GM12878 (cell line): ENCODE results near the gene CHRNA3. TPM values are rescaled to one million over a fixed set of nuclear protein-coding genes. Genes with fewer than 3 reads are reported as not detected.

Experiments used
- ATAC-seq: fragments of 200-7000 bp; cut with Tn5 transposase; 3 replicates; pipeline ENCODE4 v1.9.1; 2020; ENCODE audit warnings: mild to moderate bottlenecking, moderate library complexity
- BruUV-seq: library from RNA; stranded (reverse); fragments of 400-500 nt; replicated peaks from 2 replicates; lab custom pipeline; 2021; lab: Mats Ljungman, UMichigan
- CTCF ChIA-PET: fragments of 300-600 bp; sonication (Branson Sonifier 250); formaldehyde crosslinking; extraction: SDS; loops from one replicate; lab custom pipeline; 2021; ENCODE audit warnings: inconsistent platforms; lab: Yijun Ruan, JAX
- POLR2A ChIA-PET: fragments of 350-600 bp; formaldehyde crosslinking; extraction: SDS; loops from one replicate; lab custom pipeline; 2021; ENCODE audit warnings: inconsistent platforms; lab: Charles Lee
- RAD21 ChIA-PET: fragments of 300-600 bp; sonication (Branson Sonifier 250); formaldehyde crosslinking; loops from one replicate; lab custom pipeline; 2023; ENCODE audit warnings: antibody characterized with exemption; ENCODE audit not compliant: unreplicated experiment; lab: Charles Lee
- SMC1A ChIA-PET: fragments of 300-600 bp; sonication (Branson Sonifier 250); formaldehyde crosslinking; loops from one replicate; lab custom pipeline; 2023; ENCODE audit not compliant: unreplicated experiment, uncharacterized antibody; lab: Charles Lee
- DNase-seq: peaks from one replicate; pipeline ENCODE4 v3.0.0-alpha.2; 2011; ENCODE audit warnings: low read depth, low spot score
- FAIRE-seq: peaks from 3 replicates; lab custom pipeline; 2011; peaks lifted over from hg19 to GRCh38; lab: Jason Lieb, UNC
- H2AFZ ChIP-seq: 2 replicates; pipeline ENCODE4 v1.6.0; 2011; ENCODE audit warnings: low read depth, low read length, control low read depth; ENCODE audit not compliant: control insufficient read depth
- H3K27ac ChIP-seq: 2 replicates; pipeline ENCODE4 v1.5.1; 2011; ENCODE audit warnings: control low read depth; ENCODE audit not compliant: control insufficient read depth, insufficient read depth
- H3K27me3 ChIP-seq, 2 experiments: replicated peaks in 1 of 2; 2 replicates each; pipeline versions ENCODE4 v1.6.0 to v1.6.1; 2011; ENCODE audit warnings: low read length in 1 of 2; ENCODE audit not compliant: control insufficient read depth in 2 of 2, insufficient read depth in 2 of 2
- H3K36me3 ChIP-seq, 2 experiments: 2 replicates each; pipeline ENCODE4 v1.5.1; 2011; ENCODE audit warnings: low read length in 1 of 2; ENCODE audit not compliant: control insufficient read depth in 2 of 2, insufficient read depth in 2 of 2
- H3K4me1 ChIP-seq: 2 replicates; pipeline ENCODE4 v1.6.1; 2011; ENCODE audit warnings: mild to moderate bottlenecking, low read length, moderate library complexity, mixed read lengths; ENCODE audit not compliant: control insufficient read depth, insufficient read depth
- H3K4me2 ChIP-seq: 2 replicates; pipeline ENCODE4 v1.6.0; 2011; ENCODE audit warnings: control low read depth; ENCODE audit not compliant: control insufficient read depth, insufficient read depth
- H3K4me3 ChIP-seq: fragments of 200-600 bp; sonication (generic); 2 replicates; pipeline ENCODE4 v1.5.1; 2016
- H3K79me2 ChIP-seq: 2 replicates; pipeline ENCODE4 v1.6.0; 2011; ENCODE audit warnings: low read length; ENCODE audit not compliant: control insufficient read depth, insufficient read depth
- H3K9ac ChIP-seq: 2 replicates; pipeline ENCODE4 v1.8.0; 2011; ENCODE audit warnings: low read length, control low read depth, mixed read lengths; ENCODE audit not compliant: control insufficient read depth, insufficient read depth
- H3K9me3 ChIP-seq: replicated peaks from 3 replicates; pipeline ENCODE4 v1.5.1; 2011; ENCODE audit warnings: mild to moderate bottlenecking, low read length; ENCODE audit not compliant: control insufficient read depth, insufficient read depth
- H4K20me1 ChIP-seq: 2 replicates; pipeline ENCODE4 v1.6.0; 2011; ENCODE audit not compliant: control insufficient read depth, insufficient read depth
- BRCA1 ChIP-seq: IDR thresholded peaks from 2 replicates; pipeline ENCODE4 v1.6.1; 2011; ENCODE audit warnings: low read depth, low read length, improper control_type of control experiment
- GABPA ChIP-seq: IDR thresholded peaks from 2 replicates; pipeline ENCODE4 v1.6.1; 2014; ENCODE audit warnings: antibody characterized with exemption, low read depth, mild to moderate bottlenecking, inconsistent platforms
- IKZF1 ChIP-seq: fragments of 450-650 bp; conservative IDR thresholded peaks from 2 replicates; pipeline ENCODE4 v1.6.1; 2017; ENCODE audit warnings: antibody characterized with exemption, mild to moderate bottlenecking
- IKZF2 ChIP-seq, 2 experiments: fragments of 450-650 bp; IDR thresholded peaks; 2 replicates each; pipeline ENCODE4 v1.6.1; 2017; ENCODE audit warnings: mild to moderate bottlenecking in 2 of 2, moderate library complexity in 2 of 2
- NR2C1 ChIP-seq: fragments of 450-650 bp; IDR thresholded peaks from 2 replicates; pipeline ENCODE4 v1.6.1; 2017; ENCODE audit warnings: antibody characterized with exemption, mild to moderate bottlenecking, moderate library complexity
- PAX8 ChIP-seq: fragments of 450-650 bp; IDR thresholded peaks from 2 replicates; pipeline ENCODE4 v1.6.1; 2017; ENCODE audit warnings: mild to moderate bottlenecking, moderate library complexity
- SMAD1 ChIP-seq: fragments of 450-650 bp; IDR thresholded peaks from 2 replicates; pipeline ENCODE4 v1.6.1; 2018; ENCODE audit warnings: mild to moderate bottlenecking, low read depth; ENCODE audit not compliant: partially characterized antibody
- SUZ12 ChIP-seq: fragments of 200-600 bp; sonication (generic); IDR thresholded peaks from one replicate; pipeline ENCODE4 v1.6.1; 2018; ENCODE audit warnings: antibody characterized with exemption, mild to moderate bottlenecking; ENCODE audit not compliant: unreplicated experiment
- TAF1 ChIP-seq: IDR thresholded peaks from 2 replicates; pipeline ENCODE4 v1.6.1; 2011; ENCODE audit warnings: mild to moderate bottlenecking, low read depth, low read length, borderline replicate concordance
- ZNF217 ChIP-seq: fragments of 450-650 bp; IDR thresholded peaks from 2 replicates; pipeline ENCODE4 v1.6.1; 2017; ENCODE audit warnings: antibody characterized with exemption, mild to moderate bottlenecking
- ZNF384 ChIP-seq: IDR thresholded peaks from 2 replicates; pipeline ENCODE4 v1.6.1; 2012; ENCODE audit warnings: low read depth, mild to moderate bottlenecking, low read length, improper control_type of control experiment, borderline replicate concordance
- WGBS: methylation state at CpG from one replicate; pipeline ENCODE4 v1.1.6; 2016; ENCODE audit warnings: low lambda C conversion rate; ENCODE audit not compliant: insufficient replicate concordance, insufficient coverage; ENCODE audit errors: missing lambda C conversion rate; 5-methylcytosine and 5-hydroxymethylcytosine counted together
- in situ Hi-C: fragments of 300-500 bp; cut with MboI; formaldehyde crosslinking; loops from 9 replicates; pipeline ENCODE4 v1.14.3; 2018; ENCODE audit warnings: mixed read lengths
- intact Hi-C: fragments of 100-400 bp; cut with micrococcal nuclease; formaldehyde crosslinking; loops from one replicate; pipeline ENCODE4 v1.14.2; 2022; ENCODE audit not compliant: unreplicated experiment
- polyA plus RNA-seq, 11 experiments: library from polyadenylated mRNA; depleted of rRNA in 4 of 11; unstranded in 6 of 11; stranded (reverse) in 5 of 11; fragments of >200 nt; fragmentation: Nextera tagmentation in 4 of 11; fragmentation: Illumina TruSeq in 1 of 11; extraction: Ambion mirVana in 4 of 11; extraction: Trizol in 1 of 11; gene quantifications; 1 replicate in 1 of 11; 2 replicates in 10 of 11; pipeline versions ENCODE4 v1.2.1 to v1.2.3, GENCODE V29; 2011 to 2016; ENCODE audit warnings: inconsistent platforms in 2 of 11, missing spikeins in 2 of 11, low read depth in 1 of 11
- total RNA-seq, 4 experiments: library from RNA; depleted of rRNA in 3 of 4; stranded (reverse); fragments of >200 nt in 3 of 4; fragmentation: Illumina TruSeq in 1 of 4; extraction: Trizol in 1 of 4; gene quantifications; 2 replicates each; pipeline versions ENCODE4 v1.2.1 to v1.2.3, GENCODE V29; 2013 to 2021
- TF ChIP-seq, protein P1 (sequence below): IDR thresholded peaks from 2 replicates; pipeline ENCODE4 v1.6.1; 2011; ENCODE audit warnings: low read depth, low read length, improper control_type of control experiment, borderline replicate concordance
- TF ChIP-seq, protein P2 (sequence below): fragments of 450-650 bp; IDR thresholded peaks from 2 replicates; pipeline ENCODE4 v1.6.1; 2016; ENCODE audit warnings: mild to moderate bottlenecking

CHRNA3 gene
- total and polyA plus RNA-seq, 10 of the 15 experiments (the other 5 are each of a cell fraction or from before 2014, with no cell fraction given), result 0.06 to 0.19 (median 0.09) TPM; not detected in 7

DNA sequence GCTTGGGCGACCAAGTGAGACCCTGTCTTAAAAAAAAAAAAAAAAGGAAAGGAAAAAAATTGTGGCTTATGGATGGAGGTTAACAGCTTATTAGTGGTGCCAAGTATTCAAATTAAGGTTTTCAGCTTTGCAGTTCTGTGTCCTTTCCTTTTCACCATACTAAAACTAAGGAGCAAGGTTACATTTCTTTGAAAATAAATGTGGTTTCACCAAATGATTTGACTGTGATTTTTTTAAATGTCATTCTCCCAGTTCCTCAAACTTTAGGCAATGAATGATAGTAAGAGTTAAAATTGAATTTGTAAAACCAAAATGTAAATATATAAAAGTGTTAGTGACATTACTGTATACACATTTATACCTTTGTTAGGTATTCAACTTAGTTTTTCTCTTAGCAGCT, 45.9 kb downstream of the CHRNA3 start (continued):
- TF ChIP-seq IKZF2 (IDR thresholded peaks at IDR 0.05), result peak in 1 of 2 experiments; percentile 20; a peak in 1 of 4 replicates
- TF ChIP-seq ZNF384, result no peak
- no peak for TF ChIP-seq NR2C1
- TF ChIP-seq BRCA1, result no peak
- TF ChIP-seq GABPA, result no peak
- TF ChIP-seq TAF1, result no peak

DNA sequence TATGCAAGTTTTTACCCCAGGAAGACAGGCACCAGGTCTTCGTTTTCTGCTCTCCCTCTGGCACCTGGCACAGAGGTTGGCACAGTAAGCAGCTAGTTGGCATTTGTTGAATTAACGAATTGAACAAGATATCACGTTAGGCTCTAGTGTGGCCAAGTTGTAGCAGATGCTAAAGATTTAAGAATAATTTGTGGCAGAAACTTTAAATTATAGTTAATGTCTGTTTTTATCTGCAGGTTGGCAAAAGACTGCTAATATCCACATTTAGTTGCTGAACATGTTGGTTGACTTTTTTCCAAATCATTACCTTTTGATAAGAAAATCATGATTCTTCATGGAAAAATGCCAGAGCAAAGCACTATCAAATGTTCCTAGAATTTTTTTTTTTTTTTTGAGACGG, 47.4 kb downstream of the CHRNA3 start:
- no peak overlapping the region for H3K27ac ChIP-seq
- H3K4me2 ChIP-seq, result no peak overlapping the region
- H2AFZ ChIP-seq, result no peak overlapping the region
- FAIRE-seq (no peak), DNase-seq (no peak), ATAC-seq (no peak)
- TF ChIP-seq PAX8, result no peak
- no peaks in the 10 kb centered on the region for H3K36me3 ChIP-seq
- no peaks in the 10 kb centered on the region for H4K20me1 ChIP-seq
- 71% methylated on average over 4 of the region's 4 CpGs for WGBS
- ChIA-PET POLR2A (no interaction called here), CTCF (interaction anchor here (0.6 kb wide), 1 partner anchor 31 kb away, joined by 3 read pairs; no protein-coding TSS in a partner anchor), RAD21 (no interaction called here), SMC1A (no interaction called here)
- intact Hi-C loops, result no loop called here
- in situ Hi-C loops, result no loop called here
- no peak overlapping the region for H3K9ac ChIP-seq
- BruUV-seq, result no TSS peak
- H3K4me1 ChIP-seq, result no peaks in the 10 kb centered on the region
- H3K4me3 ChIP-seq, result no peak overlapping the region
- H3K27me3 ChIP-seq, result no peaks in the 10 kb centered on the region
- peaks cover 3% of the 10 kb centered on the region for H3K79me2 ChIP-seq
- H3K9me3 ChIP-seq, result no peaks in the 10 kb centered on the region

DNA sequence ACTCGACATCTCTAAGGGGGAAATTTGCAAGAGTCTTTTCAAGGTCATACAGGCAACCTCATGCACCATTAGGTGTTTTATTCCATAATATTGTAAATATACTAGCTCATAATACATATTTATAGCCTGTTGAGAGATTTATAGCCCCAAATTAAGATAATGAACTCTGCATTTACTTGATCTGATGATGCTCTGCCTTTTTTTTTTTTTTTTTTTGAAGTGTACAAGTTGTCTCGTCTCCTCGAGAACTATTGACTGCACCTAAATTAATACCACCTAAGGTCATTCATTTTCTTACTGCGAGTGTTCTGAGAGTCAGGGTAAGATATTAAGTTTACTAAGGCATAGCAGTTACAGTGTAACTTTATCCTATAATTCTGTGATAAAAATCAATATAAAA, 49.4 kb downstream of the CHRNA3 start:
- FAIRE-seq, result no peak
- Histone ChIP-seq H3K79me2 (peaks cover 6% of the 10 kb centered on the region), H3K4me2 (no peak overlapping the region; the same call in 1 of the 2 replicates), H3K4me1 (no peaks in the 10 kb centered on the region), H4K20me1 (no peaks in the 10 kb centered on the region), H3K9me3 (no peaks in the 10 kb centered on the region), H3K27ac (no peak overlapping the region), H2AFZ (no peak overlapping the region), H3K4me3 (no peak overlapping the region), H3K9ac (no peak overlapping the region), H3K27me3 (no peaks in the 10 kb centered on the region), H3K36me3 (no peaks in the 10 kb centered on the region)
- DNase-seq, result no peak
- CTCF ChIA-PET, result interaction anchor here (0.6 to 0.9 kb wide), 2 partner anchors 47 to 50 kb away, joined by 3 to 4 read pairs; no protein-coding TSS in a partner anchor
- SMC1A ChIA-PET, result no interaction called here
- ATAC-seq, result no peak
- RAD21 ChIA-PET, result no interaction called here
- POLR2A ChIA-PET, result no interaction called here
- BruUV-seq, result no TSS peak
- in situ Hi-C loops (no loop called here), intact Hi-C loops (no loop called here)
- WGBS, result 98% methylated on average over 4 of the region's 4 CpGs
- TF ChIP-seq IKZF1 (no peak), SMAD1 (no peak), ZNF217 (no peak), SUZ12 (no peak)
- TF ChIP-seq, protein P1, sequence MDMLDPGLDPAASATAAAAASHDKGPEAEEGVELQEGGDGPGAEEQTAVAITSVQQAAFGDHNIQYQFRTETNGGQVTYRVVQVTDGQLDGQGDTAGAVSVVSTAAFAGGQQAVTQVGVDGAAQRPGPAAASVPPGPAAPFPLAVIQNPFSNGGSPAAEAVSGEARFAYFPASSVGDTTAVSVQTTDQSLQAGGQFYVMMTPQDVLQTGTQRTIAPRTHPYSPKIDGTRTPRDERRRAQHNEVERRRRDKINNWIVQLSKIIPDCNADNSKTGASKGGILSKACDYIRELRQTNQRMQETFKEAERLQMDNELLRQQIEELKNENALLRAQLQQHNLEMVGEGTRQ, result no peak
- TF ChIP-seq, protein P2, sequence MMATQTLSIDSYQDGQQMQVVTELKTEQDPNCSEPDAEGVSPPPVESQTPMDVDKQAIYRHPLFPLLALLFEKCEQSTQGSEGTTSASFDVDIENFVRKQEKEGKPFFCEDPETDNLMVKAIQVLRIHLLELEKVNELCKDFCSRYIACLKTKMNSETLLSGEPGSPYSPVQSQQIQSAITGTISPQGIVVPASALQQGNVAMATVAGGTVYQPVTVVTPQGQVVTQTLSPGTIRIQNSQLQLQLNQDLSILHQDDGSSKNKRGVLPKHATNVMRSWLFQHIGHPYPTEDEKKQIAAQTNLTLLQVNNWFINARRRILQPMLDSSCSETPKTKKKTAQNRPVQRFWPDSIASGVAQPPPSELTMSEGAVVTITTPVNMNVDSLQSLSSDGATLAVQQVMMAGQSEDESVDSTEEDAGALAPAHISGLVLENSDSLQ, result no peak
